NCI-H1092 (cell line): Measurements from ENCODE around the gene TNIP3.

Experiments
- DNase-seq: peaks from one replicate; lab custom pipeline; 2025; lab: John Stamatoyannopoulos, UW

The TNIP3 gene

GRCh38 chr4:121138039-121138825, 25.9 kb downstream of the TNIP3 start:
- DNase-seq, result no peak

GRCh38 chr4:121130326-121130660, 33.8 kb downstream of the TNIP3 start:
- no peak for DNase-seq

GRCh38 chr4:121129606-121130325, 34.4 kb downstream of the TNIP3 start:
- no peak for DNase-seq

- DNase-seq, result no peak
Measured at GRCh38 chr4:121127100-121127499, 37.0 kb downstream of the TNIP3 start.

GRCh38 chr4:121126449-121127006, 37.6 kb downstream of the TNIP3 start:
- no peak for DNase-seq

GRCh38 chr4:121125498-121125885, 38.6 kb downstream of the TNIP3 start:
- no peak for DNase-seq

- no peak for DNase-seq
Measured at GRCh38 chr4:121122661-121123060, 41.5 kb downstream of the TNIP3 start.

- no peak for DNase-seq
Measured at GRCh38 chr4:121119715-121120114, 44.4 kb downstream of the TNIP3 start.

GRCh38 chr4:121118344-121118743, 45.8 kb downstream of the TNIP3 start:
- no peak for DNase-seq

- DNase-seq, result no peak
Measured at GRCh38 chr4:121114756-121115155, 49.4 kb downstream of the TNIP3 start.

GRCh38 chr4:121112530-121112929, 51.6 kb downstream of the TNIP3 start:
- no peak for DNase-seq

- DNase-seq, result peak; percentile 3
Measured at GRCh38 chr4:121108557-121108956, 55.6 kb downstream of the TNIP3 start.

GRCh38 chr4:121107507-121107906, 56.6 kb downstream of the TNIP3 start:
- DNase-seq, result no peak

GRCh38 chr4:121100093-121100775, 63.9 kb downstream of the TNIP3 start:
- no peak for DNase-seq

GRCh38 chr4:121098266-121098665, 65.9 kb downstream of the TNIP3 start:
- DNase-seq, result no peak

GRCh38 chr4:121096629-121097028, 67.5 kb downstream of the TNIP3 start:
- no peak for DNase-seq

GRCh38 chr4:121096191-121096590, 67.9 kb downstream of the TNIP3 start:
- no peak for DNase-seq

GRCh38 chr4:121094297-121094966, 69.7 kb downstream of the TNIP3 start:
- DNase-seq, result no peak

- no peak for DNase-seq
Measured at GRCh38 chr4:121093261-121093660, 70.9 kb downstream of the TNIP3 start.

- DNase-seq, result no peak
Measured at GRCh38 chr4:121091941-121092340, 72.2 kb downstream of the TNIP3 start.

- no peak for DNase-seq
Measured at GRCh38 chr4:121088867-121089266, 75.3 kb downstream of the TNIP3 start.
